Amniotic epithelial cell (primary cell): ENCODE measurements around the gene TYW5.
"Not testable (repeated sequence)": the region's sequence is repeated elsewhere in the genome, so short reads cannot be mapped to it uniquely, and the experiment has no call there.

Experiments used
- DNase-seq: peaks from one replicate; pipeline ENCODE4 v3.0.0-alpha.2; 2010; ENCODE audit warnings: low read depth

Gene TYW5

GRCh38 chr2:199914372-199914958 lies 40.8 kb downstream of the TYW5 start:
- no peak for DNase-seq

DNA sequence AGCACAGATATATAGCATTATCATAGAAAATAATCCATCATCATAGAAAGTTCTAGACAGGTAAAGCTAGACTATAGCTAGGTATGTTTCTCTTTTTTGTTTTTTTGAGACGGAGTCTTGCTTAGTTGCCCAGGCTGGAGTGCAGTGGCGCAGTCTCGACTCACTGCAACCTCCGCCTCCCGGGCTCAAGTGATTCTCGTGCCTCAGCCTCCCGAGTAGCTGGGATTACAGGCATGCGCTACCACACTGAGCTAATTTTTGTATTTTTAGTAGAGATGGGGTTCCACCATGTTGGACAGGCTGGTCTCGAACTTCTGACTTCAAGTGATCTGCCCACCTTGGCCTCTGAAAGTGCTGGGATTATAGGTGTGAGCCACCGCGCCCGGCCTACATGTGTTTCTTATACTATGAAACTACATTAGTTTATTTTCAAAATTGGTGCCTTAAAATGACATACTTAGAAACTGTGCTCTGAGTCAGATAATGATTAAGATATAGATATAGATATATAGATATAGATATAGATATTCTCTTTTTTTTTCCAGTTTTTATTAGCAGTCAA lies 42.7 kb downstream of the TYW5 start:
- not testable (repeated sequence) for DNase-seq

DNA sequence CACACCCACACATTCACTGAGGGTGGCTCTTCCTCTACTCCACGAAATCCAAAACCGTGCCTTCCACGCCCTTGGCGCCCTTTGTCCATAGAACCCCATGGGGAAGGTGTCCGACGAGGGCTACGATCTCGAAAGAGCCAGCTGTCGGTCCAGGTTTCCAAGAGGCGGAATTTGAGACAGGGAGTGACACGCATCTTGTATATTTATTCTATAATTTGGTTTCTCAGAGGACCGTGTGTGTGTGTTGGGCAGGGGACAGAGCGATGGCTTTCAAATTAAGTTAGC lies 43.5 kb downstream of the TYW5 start:
- DNase-seq: no peak

- peak; percentile 96 for DNase-seq
Observed at GRCh38 chr2:199911052-199911876, 44.0 kb downstream of the TYW5 start, which contains the start of gene C2orf69. C2orf69 (plus strand) TSS chr2:199911293; CDS start chr2:199911439, 146 bp downstream.

- DNase-seq: no peak
Observed at GRCh38 chr2:199910338-199911051, 44.8 kb downstream of the TYW5 start.

- no peak for DNase-seq
Observed at GRCh38 chr2:199907008-199907714, 48.1 kb downstream of the TYW5 start.

GRCh38 chr2:199903111-199903510 lies 52.2 kb downstream of the TYW5 start:
- DNase-seq: no peak

DNA sequence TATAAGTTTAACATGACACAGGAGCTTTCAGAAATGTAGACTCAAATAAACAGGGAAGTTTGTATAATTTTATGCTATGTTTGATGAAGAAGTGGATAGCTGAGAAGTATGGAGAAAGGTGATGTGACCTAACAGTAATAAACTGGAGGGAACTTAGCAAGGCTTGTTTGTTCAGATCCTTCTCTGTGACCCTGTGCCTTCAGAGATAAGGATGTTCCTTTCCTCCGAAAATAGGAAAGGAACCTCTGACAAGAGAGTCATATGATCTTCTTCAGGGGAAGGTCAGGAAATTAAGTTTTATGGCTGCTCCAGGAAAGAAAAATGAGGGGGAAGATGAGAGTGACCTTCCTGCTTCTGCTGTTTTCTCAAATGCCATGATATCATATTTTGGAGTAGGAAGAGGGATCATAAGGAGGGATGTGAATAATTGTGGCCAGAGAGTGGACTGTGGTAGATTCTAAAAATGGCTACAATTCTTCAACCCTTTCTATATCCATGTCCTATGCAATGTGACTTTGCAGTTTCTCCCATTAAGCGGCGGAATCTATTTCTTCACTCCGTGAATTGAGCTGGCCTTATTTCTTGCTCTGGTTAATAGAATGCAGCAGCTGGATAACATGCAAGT lies 52.7 kb downstream of the TYW5 start:
- DNase-seq: no peak

DNA sequence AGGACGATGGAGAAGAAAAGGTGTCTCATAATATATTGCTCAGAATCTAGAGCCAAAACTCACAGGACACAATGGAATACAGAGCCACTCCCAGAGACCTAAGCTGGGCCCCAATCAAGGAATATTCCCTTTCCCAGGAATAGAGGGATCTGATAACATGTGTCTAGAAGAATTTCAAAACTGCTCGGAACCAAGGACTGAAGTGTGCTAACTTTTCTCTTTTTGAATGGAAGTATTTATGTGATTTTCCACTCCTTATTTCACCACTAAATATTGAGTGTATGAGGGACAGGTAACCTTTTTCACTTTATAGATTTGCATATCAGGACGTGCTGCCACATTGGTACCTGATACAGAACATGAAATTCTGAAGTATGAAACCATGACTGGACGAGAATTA lies 53.3 kb downstream of the TYW5 start:
- DNase-seq: no peak

DNA sequence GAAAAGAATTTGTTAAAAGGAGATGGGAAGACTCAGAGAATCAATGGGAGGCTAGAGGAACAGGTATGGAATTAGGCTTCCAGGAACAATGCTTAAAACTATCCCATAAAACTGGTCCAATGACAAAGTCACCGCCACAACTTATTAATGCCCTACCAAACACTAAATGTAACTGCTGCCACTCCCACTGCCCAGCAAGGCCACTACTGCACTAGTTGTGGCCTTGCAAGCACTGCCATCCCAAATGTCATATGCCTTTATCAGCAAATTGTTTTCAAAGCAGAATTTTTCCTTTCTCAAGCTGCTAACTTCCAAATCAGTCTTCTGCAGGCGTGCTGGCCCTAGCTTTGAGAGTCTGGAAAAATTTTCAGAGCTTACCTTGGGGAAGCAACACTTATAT lies 58.7 kb downstream of the TYW5 start:
- no peak for DNase-seq

DNA sequence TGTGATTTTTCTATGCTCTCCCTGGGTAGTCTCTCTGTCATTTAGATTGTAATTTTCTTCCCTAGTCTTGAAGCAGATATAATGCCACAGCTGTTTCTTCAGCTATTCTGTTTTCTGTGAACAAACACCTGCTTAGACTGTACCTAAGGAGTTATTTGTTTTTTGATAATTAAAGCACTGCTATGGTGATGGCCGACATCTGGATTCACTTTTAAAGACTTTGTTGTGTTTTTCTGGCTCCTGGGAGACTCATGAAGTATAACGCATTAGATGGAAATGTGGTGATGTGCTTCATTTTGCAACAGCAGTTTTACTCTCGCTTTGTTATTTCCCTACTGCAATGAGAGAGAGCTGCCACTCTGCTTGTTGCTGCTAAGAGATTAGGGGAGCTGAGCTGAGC lies 59.9 kb downstream of the TYW5 start:
- no peak for DNase-seq

DNA sequence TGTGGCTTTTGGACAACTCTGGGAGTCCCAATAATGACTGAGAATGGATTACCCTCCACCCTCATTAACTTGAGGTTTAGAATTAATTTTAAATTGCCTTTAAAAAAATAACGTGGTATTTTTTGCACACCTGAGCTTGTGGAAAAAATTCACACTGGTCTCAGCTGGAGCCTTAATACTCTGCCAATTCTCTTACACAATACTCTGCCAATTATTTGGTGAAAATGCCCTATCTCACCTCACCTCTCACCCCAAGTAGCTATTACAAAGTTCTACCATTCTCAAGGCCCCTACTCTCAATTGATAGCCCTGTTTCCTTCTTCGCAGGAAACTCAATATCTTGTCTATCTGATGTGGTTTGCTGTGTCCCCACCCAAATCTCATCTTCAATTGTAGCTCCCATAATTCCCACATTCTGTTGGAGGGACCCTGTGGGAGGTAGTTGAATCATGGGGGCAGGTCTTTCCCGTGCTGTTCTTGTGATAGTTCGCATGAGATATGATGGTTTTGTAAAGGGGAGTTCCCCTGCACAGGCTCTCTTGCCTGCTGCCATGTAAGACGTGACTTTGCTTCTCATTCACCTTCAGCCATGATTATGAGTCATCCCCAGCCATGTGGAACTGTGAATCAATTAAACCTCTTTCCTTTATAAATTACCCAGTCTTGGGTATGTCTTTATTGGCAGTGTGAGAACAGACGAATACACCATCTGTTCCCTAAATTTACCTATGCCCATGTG lies 71.6 kb downstream of the TYW5 start:
- no peak for DNase-seq

GRCh38 chr2:199882667-199883066 lies 72.6 kb downstream of the TYW5 start:
- DNase-seq: no peak
